ENCODE data around the gene SEMA4C.

- TF ChIP-seq CTCF (IDR thresholded peaks at IDR 0.05) (no peak), POLR2A (IDR thresholded peaks at IDR 0.05; ENCODE audit: low read length) (no peak), CBX8 (IDR thresholded peaks at IDR 0.05) (no peak), MAFK (IDR thresholded peaks at IDR 0.05; ENCODE audit: partially characterized antibody) (no peak), ZSCAN20 (CRISPR knock-in tag; IDR thresholded peaks at IDR 0.05) (no peak)
Observed at GRCh38 chr2:96899413-96899741, 29.5 kb upstream of the SEMA4C start.
